ENCODE data around the gene CSK.

The CSK gene

GRCh38 chr15:74826364-74826819, 44.5 kb downstream of the CSK start, which contains the start of gene CPLX3:
TSS of gene CPLX3 (plus strand) at chr15:74826627. CDS start at chr15:74826704, 77 bp downstream.
- no peak for DNase-seq (ENCODE audit: low spot score)

GRCh38 chr15:74826921-74827320, 45.0 kb downstream of the CSK start:
- no peak for DNase-seq (ENCODE audit: low spot score)

GRCh38 chr15:74827614-74828013, 45.7 kb downstream of the CSK start:
- DNase-seq (ENCODE audit: low spot score) = no peak

GRCh38 chr15:74828835-74829234, 47.0 kb downstream of the CSK start:
- no peak for DNase-seq (ENCODE audit: low spot score)

- no peak for DNase-seq (ENCODE audit: low spot score)
Observed at GRCh38 chr15:74829486-74829885, 47.6 kb downstream of the CSK start.

GRCh38 chr15:74829991-74830390, 48.1 kb downstream of the CSK start:
- DNase-seq (ENCODE audit: low spot score) = no peak

- DNase-seq (ENCODE audit: low spot score) = no peak
Observed at GRCh38 chr15:74830868-74831267, 49.0 kb downstream of the CSK start.

- DNase-seq (ENCODE audit: low spot score) = no peak
Observed at GRCh38 chr15:74831813-74832495, 50.1 kb downstream of the CSK start.

GRCh38 chr15:74832826-74833225, 50.9 kb downstream of the CSK start:
- no peak for DNase-seq (ENCODE audit: low spot score)

GRCh38 chr15:74833376-74834107, 51.7 kb downstream of the CSK start:
- no peak for DNase-seq (ENCODE audit: low spot score)

GRCh38 chr15:74835312-74835823, 53.5 kb downstream of the CSK start:
- no peak for DNase-seq (ENCODE audit: low spot score)

GRCh38 chr15:74836846-74837245, 55.0 kb downstream of the CSK start:
- DNase-seq (ENCODE audit: low spot score) = no peak

GRCh38 chr15:74837482-74838136, 55.7 kb downstream of the CSK start:
- no peak for DNase-seq (ENCODE audit: low spot score)

GRCh38 chr15:74838137-74838516, 56.2 kb downstream of the CSK start:
- no peak for DNase-seq (ENCODE audit: low spot score)

GRCh38 chr15:74838746-74839525, 57.1 kb downstream of the CSK start:
- DNase-seq (ENCODE audit: low spot score) = no peak

- DNase-seq (ENCODE audit: low spot score) = no peak
Observed at GRCh38 chr15:74839526-74840395, 57.9 kb downstream of the CSK start.

- DNase-seq (ENCODE audit: low spot score) = no peak
Observed at GRCh38 chr15:74840851-74841775, 59.2 kb downstream of the CSK start.

- no peak for DNase-seq (ENCODE audit: low spot score)
Observed at GRCh38 chr15:74841891-74842373, 60.1 kb downstream of the CSK start.

GRCh38 chr15:74842581-74843444, 60.9 kb downstream of the CSK start, which contains the start of gene ULK3:
TSS of gene ULK3 (minus strand) at chr15:74843156. CDS start at chr15:74843105, 51 bp downstream.
- DNase-seq (ENCODE audit: low spot score) = peak; percentile 91

Data from left forelimb (tissue), 1 donor.